ENCODE results near the gene CHFR. TPM values are rescaled to one million over a fixed set of nuclear protein-coding genes. Genes with fewer than 3 reads are reported as not detected.
A peak's percentile ranks its signal among the peaks of the same experiment; 100 is the strongest.

Gene CHFR
- total RNA-seq, 1 donor, result 55.0 TPM

- Histone ChIP-seq H4K20me1 (ENCODE audit: insufficient read depth, low read length) (peaks cover 67% of the 10 kb centered on the region), H3K79me2 (ENCODE audit: insufficient read depth, low read length) (peaks cover 77% of the 10 kb centered on the region), H3K36me3 (ENCODE audit: insufficient read depth, low read length) (peaks cover 68% of the 10 kb centered on the region), H3K27me3 (ENCODE audit: insufficient read depth, low read length) (no peaks in the 10 kb centered on the region), H3K4me3 (ENCODE audit: insufficient read depth, low read length) (no peak overlapping the region), H3K4me2 (ENCODE audit: insufficient read depth, low read length) (no peak overlapping the region), H3K9me3 (ENCODE audit: low read depth, low read length) (no peaks in the 10 kb centered on the region), H3K4me1 (ENCODE audit: insufficient read depth, low read length) (peaks cover 27% of the 10 kb centered on the region), H3K27ac (ENCODE audit: low read depth, low read length) (no peak overlapping the region), H2AFZ (ENCODE audit: low read length) (no peak overlapping the region)
- no peak for TF ChIP-seq CTCF (IDR thresholded peaks at IDR 0.05; ENCODE audit: extremely low read depth, low read depth, low read length)
- peak; percentile 15 for DNase-seq (ENCODE audit: insufficient read length, low spot score, missing footprints)
Measured at GRCh38 chr12:132825089-132825488, 62.3 kb downstream of the CHFR start.

GRCh38 chr12:132824053-132824452 lies 63.4 kb downstream of the CHFR start:
- Histone ChIP-seq H3K9me3 (ENCODE audit: low read depth, low read length) (no peaks in the 10 kb centered on the region), H2AFZ (ENCODE audit: low read length) (no peak overlapping the region), H4K20me1 (ENCODE audit: insufficient read depth, low read length) (peaks cover 73% of the 10 kb centered on the region), H3K27ac (ENCODE audit: low read depth, low read length) (peak overlapping the region; percentile 2), H3K4me3 (ENCODE audit: insufficient read depth, low read length) (no peak overlapping the region), H3K36me3 (ENCODE audit: insufficient read depth, low read length) (peaks cover 78% of the 10 kb centered on the region), H3K27me3 (ENCODE audit: insufficient read depth, low read length) (no peaks in the 10 kb centered on the region), H3K4me1 (ENCODE audit: insufficient read depth, low read length) (peaks cover 23% of the 10 kb centered on the region), H3K79me2 (ENCODE audit: insufficient read depth, low read length) (peaks cover 86% of the 10 kb centered on the region), H3K4me2 (ENCODE audit: insufficient read depth, low read length) (no peak overlapping the region)
- TF ChIP-seq CTCF (IDR thresholded peaks at IDR 0.05; ENCODE audit: extremely low read depth, low read depth, low read length), result no peak
- DNase-seq (ENCODE audit: insufficient read length, low spot score, missing footprints), result peak; percentile 92

GRCh38 chr12:132818562-132818961 lies 68.8 kb downstream of the CHFR start:
- H3K4me2 ChIP-seq (ENCODE audit: insufficient read depth, low read length), result no peak overlapping the region
- DNase-seq (ENCODE audit: insufficient read length, low spot score, missing footprints), result peak; percentile 8
- H3K36me3 ChIP-seq (ENCODE audit: insufficient read depth, low read length), result peaks cover 79% of the 10 kb centered on the region
- H2AFZ ChIP-seq (ENCODE audit: low read length), result no peak overlapping the region
- H3K4me1 ChIP-seq (ENCODE audit: insufficient read depth, low read length), result peaks cover under 1% of the 10 kb centered on the region
- no peaks in the 10 kb centered on the region for H3K27me3 ChIP-seq (ENCODE audit: insufficient read depth, low read length)
- H3K9me3 ChIP-seq (ENCODE audit: low read depth, low read length), result no peaks in the 10 kb centered on the region
- peaks cover 72% of the 10 kb centered on the region for H3K79me2 ChIP-seq (ENCODE audit: insufficient read depth, low read length)
- no peak for TF ChIP-seq CTCF (IDR thresholded peaks at IDR 0.05; ENCODE audit: extremely low read depth, low read depth, low read length)
- H4K20me1 ChIP-seq (ENCODE audit: insufficient read depth, low read length), result peaks cover 65% of the 10 kb centered on the region
- no peak overlapping the region for H3K27ac ChIP-seq (ENCODE audit: low read depth, low read length)
- no peak overlapping the region for H3K4me3 ChIP-seq (ENCODE audit: insufficient read depth, low read length)

- peaks cover 18% of the 10 kb centered on the region for H3K4me1 ChIP-seq (ENCODE audit: insufficient read depth, low read length)
- no peak overlapping the region for H3K27ac ChIP-seq (ENCODE audit: low read depth, low read length)
- no peak for TF ChIP-seq CTCF (IDR thresholded peaks at IDR 0.05; ENCODE audit: extremely low read depth, low read depth, low read length)
- H4K20me1 ChIP-seq (ENCODE audit: insufficient read depth, low read length), result peaks cover 60% of the 10 kb centered on the region
- no peak overlapping the region for H2AFZ ChIP-seq (ENCODE audit: low read length)
- H3K4me3 ChIP-seq (ENCODE audit: insufficient read depth, low read length), result no peak overlapping the region
- DNase-seq (ENCODE audit: insufficient read length, low spot score, missing footprints), result peak; percentile 11
- H3K79me2 ChIP-seq (ENCODE audit: insufficient read depth, low read length), result peaks cover 45% of the 10 kb centered on the region
- H3K36me3 ChIP-seq (ENCODE audit: insufficient read depth, low read length), result peaks cover 81% of the 10 kb centered on the region
- H3K9me3 ChIP-seq (ENCODE audit: low read depth, low read length), result no peaks in the 10 kb centered on the region
- no peak overlapping the region for H3K4me2 ChIP-seq (ENCODE audit: insufficient read depth, low read length)
- no peaks in the 10 kb centered on the region for H3K27me3 ChIP-seq (ENCODE audit: insufficient read depth, low read length)
Measured at GRCh38 chr12:132814232-132814631, 73.2 kb downstream of the CHFR start.

Data from osteoblast (primary cell).